Duodenal mucosa (tissue), 2 donors: ENCODE data around the gene RBM38.

Experiments used
- H3K27ac ChIP-seq: one replicate; pipeline ENCODE4 v1.7.0; 2013; ENCODE audit warnings: low read depth, low read length
- H3K27me3 ChIP-seq, 2 donors: one replicate each; pipeline ENCODE4 v1.7.0; 2013; ENCODE audit warnings: low read length in 2 of 2, control low read depth in 1 of 2; ENCODE audit not compliant: insufficient read depth in 2 of 2, control insufficient read depth in 1 of 2
- H3K36me3 ChIP-seq, 2 donors: one replicate each; pipeline ENCODE4 v1.7.0; 2013; ENCODE audit warnings: low read length in 2 of 2, control low read depth in 1 of 2; ENCODE audit not compliant: insufficient read depth in 2 of 2, control insufficient read depth in 1 of 2
- H3K4me1 ChIP-seq, 2 donors: one replicate each; pipeline ENCODE4 v1.7.0; 2013; ENCODE audit warnings: low read length in 2 of 2, control low read depth in 1 of 2; ENCODE audit not compliant: insufficient read depth in 2 of 2, control insufficient read depth in 1 of 2
- H3K4me3 ChIP-seq, 2 donors: one replicate each; pipeline ENCODE4 v1.7.0; 2013; ENCODE audit warnings: low read length in 2 of 2, low read depth in 1 of 2
- H3K9ac ChIP-seq, 2 donors: one replicate each; pipeline ENCODE4 v1.7.0; 2013; ENCODE audit warnings: low read length in 2 of 2, low read depth in 1 of 2
- H3K9me3 ChIP-seq, 2 donors: one replicate each; pipeline ENCODE4 v1.7.0; 2013; ENCODE audit warnings: low read length in 2 of 2, control low read depth in 1 of 2; ENCODE audit not compliant: control insufficient read depth in 1 of 2

RBM38 gene

DNA sequence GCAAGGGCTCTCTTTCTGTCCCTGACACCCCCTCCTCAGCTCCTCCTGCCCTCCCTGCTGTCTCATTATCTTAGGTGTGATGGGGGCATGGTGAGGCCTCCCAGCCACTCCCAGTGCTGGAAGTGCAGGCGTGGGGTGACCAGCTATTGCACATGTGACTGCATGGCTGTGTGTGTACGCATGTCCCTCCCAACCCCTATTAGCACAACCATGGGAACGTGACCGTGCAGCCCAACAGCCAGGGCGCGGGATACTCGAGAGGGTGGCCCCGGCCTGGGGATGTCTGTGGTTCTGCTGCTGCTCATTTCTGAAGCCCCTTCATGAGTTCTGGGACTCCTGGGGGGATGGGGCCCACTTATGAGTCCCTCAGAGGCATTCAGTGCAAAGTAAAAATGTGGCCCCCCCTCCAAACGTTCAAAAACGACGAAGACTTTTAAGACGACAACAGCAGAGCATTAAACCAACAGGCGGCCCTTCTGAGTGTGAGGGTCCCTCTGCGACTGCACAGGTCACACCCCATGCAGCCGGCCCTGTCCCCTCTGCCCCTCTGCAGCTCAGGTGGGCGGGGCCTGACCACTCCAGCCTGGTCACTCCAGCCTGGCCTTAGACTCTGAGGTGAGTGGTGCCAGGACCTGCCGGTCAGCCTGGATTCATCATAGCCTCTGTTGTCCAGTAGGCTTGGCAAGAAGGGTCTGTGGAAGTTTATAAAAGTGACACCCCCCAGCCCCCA is 51.1 kb downstream of the RBM38 start:
- Histone ChIP-seq H3K9ac (no peak overlapping the region), H3K27ac (no peak overlapping the region), H3K4me1 (no peaks in the 10 kb centered on the region), H3K9me3 (no peaks in the 10 kb centered on the region), H3K36me3 (no peaks in the 10 kb centered on the region), H3K27me3 (no peaks in the 10 kb centered on the region), H3K4me3 (no peak overlapping the region)

DNA sequence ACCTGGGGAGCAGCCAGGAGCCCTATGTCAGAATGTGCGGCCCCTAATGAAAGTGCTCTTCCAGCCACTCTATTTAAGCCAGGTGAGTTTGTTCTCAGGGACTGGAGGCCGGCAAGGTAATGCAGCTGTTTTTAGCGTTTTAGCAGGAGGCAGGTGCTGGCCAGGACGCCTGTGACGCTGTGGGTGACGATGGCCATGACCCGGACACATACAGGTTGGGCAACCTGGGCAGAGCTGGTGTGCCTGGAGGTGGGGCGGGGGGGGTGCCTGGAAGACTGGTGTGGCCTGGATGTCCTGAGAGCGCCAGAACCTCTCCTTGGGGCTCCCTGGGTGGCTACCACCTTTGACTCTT is 51.7 kb downstream of the RBM38 start:
- no peaks in the 10 kb centered on the region for H3K9me3 ChIP-seq
- no peaks in the 10 kb centered on the region for H3K4me1 ChIP-seq
- H3K27me3 ChIP-seq: no peaks in the 10 kb centered on the region
- no peak overlapping the region for H3K27ac ChIP-seq
- no peak overlapping the region for H3K4me3 ChIP-seq
- no peaks in the 10 kb centered on the region for H3K36me3 ChIP-seq
- no peak overlapping the region for H3K9ac ChIP-seq

DNA sequence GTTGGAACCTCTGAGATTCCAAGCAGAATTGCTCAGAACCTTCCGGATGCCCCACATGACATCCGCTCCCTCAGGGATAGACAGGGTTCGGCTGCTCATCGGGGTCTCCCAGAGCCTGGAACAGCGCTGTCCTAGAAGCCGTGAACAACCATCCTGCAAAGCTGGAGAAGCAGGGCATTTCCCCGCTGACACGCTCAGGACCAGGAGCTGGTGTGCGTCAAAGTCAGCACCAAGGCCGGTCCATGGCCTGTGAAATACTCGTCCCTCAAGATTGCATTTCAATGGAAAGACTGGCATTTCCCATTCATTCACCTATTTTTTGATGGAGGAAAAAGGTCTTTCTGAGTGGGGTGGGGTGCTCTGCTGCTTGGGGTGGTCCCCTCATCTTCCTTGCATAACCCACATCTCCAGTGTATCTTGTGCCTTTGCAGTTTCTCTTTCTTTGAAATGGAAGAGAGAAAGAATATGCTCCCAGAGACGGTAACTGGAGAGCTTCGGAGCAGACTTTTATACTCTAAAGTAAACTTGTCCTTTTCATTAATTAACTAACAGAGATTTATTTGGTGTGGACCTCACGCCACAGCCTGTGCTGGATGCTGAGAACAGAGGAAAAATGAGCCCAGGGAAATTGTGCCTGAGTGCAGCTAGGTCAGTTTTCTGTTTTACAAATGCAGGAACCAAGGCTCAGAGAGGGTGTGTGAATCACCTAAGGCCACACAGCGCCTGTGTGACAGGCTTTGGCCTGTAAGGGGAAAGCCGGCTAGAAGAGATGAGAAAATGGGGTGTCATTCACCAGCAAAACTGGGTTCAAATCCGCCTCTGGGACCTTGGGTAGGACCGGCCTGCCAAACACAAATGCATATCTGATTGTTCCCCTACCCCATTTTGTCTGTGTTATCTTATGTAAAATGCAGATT is 52.4 kb downstream of the RBM38 start:
- no peaks in the 10 kb centered on the region for H3K4me1 ChIP-seq
- H3K36me3 ChIP-seq: no peaks in the 10 kb centered on the region
- H3K9me3 ChIP-seq: no peaks in the 10 kb centered on the region
- H3K27ac ChIP-seq: no peak overlapping the region
- H3K27me3 ChIP-seq: no peaks in the 10 kb centered on the region
- no peak overlapping the region for H3K4me3 ChIP-seq
- H3K9ac ChIP-seq: no peak overlapping the region

- Histone ChIP-seq H3K27ac (no peak overlapping the region), H3K4me1 (no peaks in the 10 kb centered on the region), H3K4me3 (no peak overlapping the region), H3K9me3 (no peaks in the 10 kb centered on the region), H3K9ac (no peak overlapping the region), H3K36me3 (no peaks in the 10 kb centered on the region), H3K27me3 (peaks cover 0 to under 1% of the 10 kb centered on the region in 2 donors)
Observed at GRCh38 chr20:57444394-57445048, 53.3 kb downstream of the RBM38 start.

DNA sequence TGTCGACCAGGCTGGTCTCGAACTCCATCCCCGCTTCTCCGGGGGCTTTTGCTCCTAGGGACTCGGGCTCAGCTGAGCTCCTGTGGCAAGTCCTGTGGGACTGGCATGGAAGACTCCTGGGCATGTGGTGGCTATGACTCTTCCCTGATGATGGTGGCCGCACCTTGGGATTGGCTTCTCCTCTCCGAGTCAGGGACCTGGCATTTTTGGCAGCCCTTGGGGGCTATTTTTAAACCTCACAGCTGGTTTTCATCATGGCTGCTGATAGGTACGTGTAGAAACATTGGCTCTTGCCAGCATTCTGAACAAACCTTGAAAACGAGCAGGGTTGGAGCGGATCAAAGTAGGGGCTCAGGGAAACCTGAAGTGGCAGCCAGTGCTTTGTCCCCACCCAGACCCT is 54.1 kb downstream of the RBM38 start:
- Histone ChIP-seq H3K4me3 (no peak overlapping the region), H3K36me3 (no peaks in the 10 kb centered on the region), H3K4me1 (peaks cover 0 to 5% of the 10 kb centered on the region in 2 donors), H3K9ac (no peak overlapping the region), H3K27ac (no peak overlapping the region), H3K9me3 (no peaks in the 10 kb centered on the region), H3K27me3 (peaks cover 0 to 7% of the 10 kb centered on the region in 2 donors)

DNA sequence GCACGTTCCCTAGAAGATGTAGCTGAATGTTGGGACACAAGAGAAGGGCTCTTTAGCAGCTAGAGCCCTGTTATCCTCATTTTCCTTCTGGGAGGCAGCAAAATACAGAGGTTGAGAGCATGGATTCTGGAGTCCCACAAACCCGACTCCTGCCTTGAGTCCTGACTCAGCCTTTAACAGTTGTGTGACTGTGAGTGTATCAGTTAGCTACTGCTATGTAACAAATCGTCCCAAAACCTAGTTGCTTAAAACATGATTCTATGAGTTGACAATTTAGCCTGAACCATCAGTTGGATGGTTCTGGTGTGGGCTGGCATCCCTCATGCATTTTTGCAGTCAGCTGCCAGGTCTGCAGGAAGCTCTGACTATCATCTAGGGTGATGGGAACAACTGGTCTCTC is 54.6 kb downstream of the RBM38 start:
- Histone ChIP-seq H3K4me3 (no peak overlapping the region), H3K27ac (no peak overlapping the region), H3K4me1 (peaks cover 0 to 8% of the 10 kb centered on the region in 2 donors), H3K36me3 (no peaks in the 10 kb centered on the region), H3K9ac (no peak overlapping the region), H3K27me3 (peaks cover 0 to 7% of the 10 kb centered on the region in 2 donors), H3K9me3 (no peaks in the 10 kb centered on the region)

- H3K4me1 ChIP-seq: peaks cover 0 to 24% of the 10 kb centered on the region in 2 donors
- H3K27me3 ChIP-seq: peaks cover 0 to 7% of the 10 kb centered on the region in 2 donors
- no peak overlapping the region for H3K9ac ChIP-seq
- no peak overlapping the region for H3K27ac ChIP-seq
- H3K36me3 ChIP-seq: no peaks in the 10 kb centered on the region
- H3K4me3 ChIP-seq: no peak overlapping the region
- H3K9me3 ChIP-seq: no peaks in the 10 kb centered on the region
Observed at GRCh38 chr20:57448764-57449354, 57.7 kb downstream of the RBM38 start.

- Histone ChIP-seq H3K27me3 (peaks cover 0 to 7% of the 10 kb centered on the region in 2 donors), H3K27ac (no peak overlapping the region), H3K4me1 (peaks cover 0 to 24% of the 10 kb centered on the region in 2 donors), H3K36me3 (no peaks in the 10 kb centered on the region), H3K4me3 (no peak overlapping the region), H3K9ac (no peak overlapping the region), H3K9me3 (no peaks in the 10 kb centered on the region)
Observed at GRCh38 chr20:57449398-57450354, 58.5 kb downstream of the RBM38 start.

DNA sequence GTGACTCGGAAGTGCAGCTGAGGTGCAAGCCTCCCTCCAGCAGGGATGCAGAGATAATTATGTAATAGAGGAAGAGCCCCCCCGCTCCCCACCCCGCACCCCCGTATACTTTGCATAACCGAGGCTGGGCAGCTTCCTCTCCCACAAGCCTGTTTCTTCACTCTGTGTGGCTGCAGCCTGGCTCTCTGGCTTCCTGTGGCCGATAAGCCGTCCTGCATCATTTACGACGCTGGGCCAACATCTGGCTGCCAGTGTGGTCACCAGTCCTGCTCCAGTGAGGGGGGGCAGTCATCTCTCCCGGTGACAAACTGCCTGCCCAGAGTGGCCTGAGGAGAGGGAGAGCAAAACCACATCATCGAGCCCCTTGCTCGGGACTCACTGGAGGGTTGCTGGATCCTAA is 59.2 kb downstream of the RBM38 start:
- H3K4me1 ChIP-seq: peaks cover 0 to 24% of the 10 kb centered on the region in 2 donors
- no peak overlapping the region for H3K27ac ChIP-seq
- no peak overlapping the region for H3K9ac ChIP-seq
- no peak overlapping the region for H3K4me3 ChIP-seq
- H3K36me3 ChIP-seq: no peaks in the 10 kb centered on the region
- H3K27me3 ChIP-seq: peaks cover 0 to 7% of the 10 kb centered on the region in 2 donors
- H3K9me3 ChIP-seq: no peaks in the 10 kb centered on the region
